ENCODE data around the gene MPZL3.

The MPZL3 gene

GRCh38 chr11:118219244-118219643 is 32.9 kb downstream of the MPZL3 start:
- no peak overlapping the region for H3K27ac ChIP-seq
- TF ChIP-seq CTCF (IDR thresholded peaks at IDR 0.05; ENCODE audit: low read depth, low read length, missing control alignments): no peak
- peaks cover under 1% of the 10 kb centered on the region for H3K27me3 ChIP-seq (replicated peaks)
- no peak for DNase-seq
- H3K36me3 ChIP-seq (replicated peaks): no peaks in the 10 kb centered on the region
- H3K4me3 ChIP-seq (ENCODE audit: low read depth, low read length): no peak overlapping the region
- in situ Hi-C loops (cut with HindIII; ENCODE audit: low pct_ligation_motif_present, low sequenced_read_pairs): no loop called here

DNA sequence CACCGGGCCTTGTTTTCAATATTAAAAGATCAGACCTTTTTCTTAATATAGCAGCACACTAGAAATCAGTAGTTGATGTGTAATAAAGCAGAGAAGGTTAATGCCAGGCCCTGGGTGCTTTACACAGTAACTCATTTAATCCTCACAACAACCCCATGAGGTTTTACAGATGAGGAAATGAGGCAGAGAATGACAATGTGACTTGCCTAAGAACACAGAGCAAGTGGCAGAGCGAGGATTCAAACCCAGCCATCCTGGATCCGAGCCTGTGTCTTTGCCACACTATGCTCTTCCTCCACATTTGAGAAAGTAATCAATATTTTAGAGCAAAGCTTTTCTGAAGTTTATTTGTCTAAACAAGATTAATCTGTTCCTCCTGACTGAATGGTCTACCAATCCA is 34.6 kb downstream of the MPZL3 start:
- DNase-seq: no peak
- no peak for TF ChIP-seq CTCF (IDR thresholded peaks at IDR 0.05; ENCODE audit: low read depth, low read length, missing control alignments)

DNA sequence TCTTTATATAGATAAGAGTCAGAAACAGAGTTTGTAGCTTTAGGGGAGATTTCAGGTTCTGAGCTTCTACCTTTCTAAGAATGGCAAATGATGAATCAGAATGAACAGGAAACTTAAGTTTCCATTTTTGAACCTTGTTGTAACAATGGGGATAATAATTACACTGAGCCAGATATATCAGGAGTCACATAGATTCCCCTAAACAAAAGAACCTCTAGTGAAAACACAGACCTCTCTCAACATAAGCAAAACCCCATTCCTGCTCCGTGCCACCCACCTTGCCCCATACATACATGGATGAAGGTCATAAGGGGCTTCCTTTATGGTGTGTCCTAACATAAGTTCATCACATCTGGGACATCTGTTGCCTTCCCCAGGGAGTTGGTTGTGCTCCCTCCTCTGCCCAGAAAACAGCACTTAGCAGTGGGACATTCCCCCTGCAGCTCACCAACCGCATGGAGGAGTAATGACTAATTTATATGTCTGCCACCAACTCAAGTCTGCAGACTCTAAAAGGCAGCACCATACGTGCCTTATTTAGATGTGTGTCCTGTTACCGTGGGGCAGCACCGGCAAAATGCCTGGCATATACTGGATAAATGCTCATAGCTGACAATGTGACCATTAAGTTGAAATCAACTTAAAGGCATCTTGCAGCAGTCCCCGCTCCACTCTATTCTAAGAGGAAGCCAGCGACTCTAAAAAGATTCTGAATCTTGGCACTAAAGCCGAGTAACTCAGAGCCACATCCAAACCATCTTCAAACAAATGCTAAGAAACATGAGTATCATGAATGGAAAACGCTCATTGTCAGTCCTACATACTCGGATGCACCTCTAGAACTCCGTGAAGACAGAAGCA is 35.3 kb downstream of the MPZL3 start:
- Histone ChIP-seq H3K27me3 (replicated peaks) (peaks cover 9% of the 10 kb centered on the region), H3K27ac (no peak overlapping the region), H3K4me3 (ENCODE audit: low read depth, low read length) (no peak overlapping the region), H3K36me3 (replicated peaks) (no peaks in the 10 kb centered on the region)
- DNase-seq: no peak
- no peak for TF ChIP-seq CTCF (IDR thresholded peaks at IDR 0.05; ENCODE audit: low read depth, low read length, missing control alignments)
- in situ Hi-C loops (cut with HindIII; ENCODE audit: low pct_ligation_motif_present, low sequenced_read_pairs): no loop called here

More for the DNA sequence above, 34.6 kb downstream of the MPZL3 start:
- Histone ChIP-seq H3K27ac (no peak overlapping the region), H3K27me3 (replicated peaks) (peaks cover 9% of the 10 kb centered on the region), H3K36me3 (replicated peaks) (no peaks in the 10 kb centered on the region), H3K4me3 (ENCODE audit: low read depth, low read length) (no peak overlapping the region)
- in situ Hi-C loops (cut with HindIII; ENCODE audit: low pct_ligation_motif_present, low sequenced_read_pairs): no loop called here

DNA sequence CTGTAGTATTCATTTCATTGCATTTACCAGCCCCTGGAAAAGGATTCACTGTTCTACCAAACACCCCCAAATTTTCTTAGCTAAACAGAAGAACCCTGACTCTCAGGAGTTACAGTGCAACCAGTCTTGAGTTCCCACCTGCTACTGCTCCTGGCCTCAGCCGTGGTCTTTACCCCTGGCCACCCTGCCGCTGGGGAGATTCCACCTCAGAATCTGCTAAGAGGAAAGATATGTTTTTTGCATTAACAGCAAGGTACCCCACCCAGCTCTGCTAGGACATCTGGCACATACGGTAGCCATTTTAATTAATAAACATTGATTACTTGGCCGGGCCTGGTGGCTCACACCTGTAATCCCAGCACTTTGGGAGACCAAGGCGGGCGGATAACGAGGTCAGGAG is 36.4 kb downstream of the MPZL3 start:
- Histone ChIP-seq H3K36me3 (replicated peaks) (no peaks in the 10 kb centered on the region), H3K4me3 (ENCODE audit: low read depth, low read length) (no peak overlapping the region), H3K27me3 (replicated peaks) (peaks cover 9% of the 10 kb centered on the region), H3K27ac (no peak overlapping the region)
- in situ Hi-C loops (cut with HindIII; ENCODE audit: low pct_ligation_motif_present, low sequenced_read_pairs): no loop called here
- no peak for DNase-seq
- TF ChIP-seq CTCF (IDR thresholded peaks at IDR 0.05; ENCODE audit: low read depth, low read length, missing control alignments): no peak

DNA sequence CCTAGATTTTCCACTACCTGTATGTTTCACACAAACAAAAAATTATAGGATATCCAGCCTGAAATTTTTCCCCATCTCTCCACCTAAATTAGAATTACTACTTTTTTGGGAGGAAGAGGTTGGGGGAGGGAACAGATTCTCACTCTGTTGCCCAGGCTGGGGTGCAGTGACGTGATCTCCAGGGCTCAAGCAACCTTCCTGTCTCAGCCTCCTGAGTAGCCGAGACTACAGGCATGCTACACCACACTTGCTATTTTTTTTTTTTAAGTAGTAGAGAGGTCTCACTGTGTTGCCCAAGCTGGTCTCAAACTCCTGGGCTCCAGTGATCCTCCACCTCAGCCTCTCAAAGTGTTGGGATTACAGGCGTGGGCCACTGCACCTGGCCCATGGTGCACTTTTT is 36.9 kb downstream of the MPZL3 start:
- no peak overlapping the region for H3K27ac ChIP-seq
- in situ Hi-C loops (cut with HindIII; ENCODE audit: low pct_ligation_motif_present, low sequenced_read_pairs): no loop called here
- no peak overlapping the region for H3K4me3 ChIP-seq (ENCODE audit: low read depth, low read length)
- no peak for TF ChIP-seq CTCF (IDR thresholded peaks at IDR 0.05; ENCODE audit: low read depth, low read length, missing control alignments)
- H3K27me3 ChIP-seq (replicated peaks): peaks cover 9% of the 10 kb centered on the region
- no peaks in the 10 kb centered on the region for H3K36me3 ChIP-seq (replicated peaks)
- no peak for DNase-seq

All from brain microvascular endothelial cell (primary cell).